Measurements from ENCODE around the gene HSPB6.

GRCh38 chr19:35712567-35713505 lies 44.0 kb downstream of the HSPB6 start:
- no peak for TF ChIP-seq CTCF (IDR thresholded peaks at IDR 0.05; ENCODE audit: insufficient read depth, low read length)
- no peak for TF ChIP-seq POLR2AphosphoS5 (IDR thresholded peaks at IDR 0.05; ENCODE audit: low read depth)
- TF ChIP-seq GABPA (IDR thresholded peaks at IDR 0.05; ENCODE audit: low read depth) = no peak

Data from HL-60 (cell line).